OCI-LY3 (cell line): ENCODE results near the gene EPHB1.

Source experiments
- CTCF ChIP-seq: fragments of 200-600, 300-600 bp; sonication (generic); IDR thresholded peaks from 2 replicates; pipeline ENCODE4 v1.5.1; 2014; ENCODE audit warnings: antibody characterized with exemption, low read length, low read depth
- EZH2phosphoT487 ChIP-seq: fragments of 200-600 bp; shearing (Covaris generic); IDR thresholded peaks from 2 replicates; pipeline ENCODE4 v1.6.1; 2018; ENCODE audit warnings: antibody characterized with exemption, mixed run types, low read depth

- TF ChIP-seq CTCF (no peak), EZH2phosphoT487 (no peak)
These were observed 305.3 kb downstream of the EPHB1 start for GRCh38 chr3:135100366-135100765.
